OCI-LY7 (cell line): ENCODE measurements around the gene RXRA.

ENCODE experiments used
- EZH2phosphoT487 ChIP-seq: fragments of 200-600 bp; sonication (generic); IDR thresholded peaks from 2 replicates; pipeline ENCODE4 v1.6.1; 2018; ENCODE audit warnings: low read depth, borderline replicate concordance, mild to moderate bottlenecking, mixed run types, antibody characterized with exemption, low read length, moderate library complexity, mixed read lengths
- TF ChIP-seq, protein P1 (sequence below): fragments of 200-600 bp; sonication (generic); conservative IDR thresholded peaks from 2 replicates; pipeline ENCODE4 v1.5.1; 2014; ENCODE audit warnings: mild to moderate bottlenecking, antibody characterized with exemption, low read length, moderate library complexity, mixed read lengths

DNA sequence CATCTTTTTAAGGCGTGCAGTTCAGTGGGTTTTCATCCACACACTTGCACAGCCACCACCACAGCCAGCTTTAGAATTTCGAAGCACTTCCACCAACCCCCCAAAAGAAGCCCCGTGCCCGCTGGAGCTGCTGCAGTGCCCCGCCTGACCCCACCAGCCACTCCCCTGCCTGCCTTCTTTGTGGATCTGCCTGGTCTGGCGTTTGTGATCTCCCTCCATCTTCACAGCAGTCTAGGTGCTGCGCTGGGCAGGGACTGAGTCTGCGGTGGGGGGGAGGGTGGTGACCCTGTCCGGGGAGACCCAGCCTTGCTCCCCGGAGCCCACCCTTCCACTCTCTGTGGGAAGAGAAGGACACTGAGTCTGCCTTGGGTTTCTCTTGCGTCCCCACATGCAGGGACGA is 40.8 kb downstream of the RXRA start:
- TF ChIP-seq, protein P1, sequence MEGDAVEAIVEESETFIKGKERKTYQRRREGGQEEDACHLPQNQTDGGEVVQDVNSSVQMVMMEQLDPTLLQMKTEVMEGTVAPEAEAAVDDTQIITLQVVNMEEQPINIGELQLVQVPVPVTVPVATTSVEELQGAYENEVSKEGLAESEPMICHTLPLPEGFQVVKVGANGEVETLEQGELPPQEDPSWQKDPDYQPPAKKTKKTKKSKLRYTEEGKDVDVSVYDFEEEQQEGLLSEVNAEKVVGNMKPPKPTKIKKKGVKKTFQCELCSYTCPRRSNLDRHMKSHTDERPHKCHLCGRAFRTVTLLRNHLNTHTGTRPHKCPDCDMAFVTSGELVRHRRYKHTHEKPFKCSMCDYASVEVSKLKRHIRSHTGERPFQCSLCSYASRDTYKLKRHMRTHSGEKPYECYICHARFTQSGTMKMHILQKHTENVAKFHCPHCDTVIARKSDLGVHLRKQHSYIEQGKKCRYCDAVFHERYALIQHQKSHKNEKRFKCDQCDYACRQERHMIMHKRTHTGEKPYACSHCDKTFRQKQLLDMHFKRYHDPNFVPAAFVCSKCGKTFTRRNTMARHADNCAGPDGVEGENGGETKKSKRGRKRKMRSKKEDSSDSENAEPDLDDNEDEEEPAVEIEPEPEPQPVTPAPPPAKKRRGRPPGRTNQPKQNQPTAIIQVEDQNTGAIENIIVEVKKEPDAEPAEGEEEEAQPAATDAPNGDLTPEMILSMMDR: no peak
- no peak for TF ChIP-seq EZH2phosphoT487
